ENCODE results near the gene OR6C3. TPM values are rescaled to one million over a fixed set of nuclear protein-coding genes. Genes with fewer than 3 reads are reported as not detected.
"Not testable (repeated sequence)": the region's sequence is repeated elsewhere in the genome, so short reads cannot be mapped to it uniquely, and the experiment has no call there.

The OR6C3 gene
- total and polyA plus RNA-seq, 2 experiments from 2014 or later, result not detected

- Histone ChIP-seq H3K27me3 (no peaks in the 10 kb centered on the region), H3K4me3 (no peak within 1 kb of the TSS), H3K4me2 (no peak within 1 kb of the TSS), H3K9me2 (replicated peaks; ENCODE audit: insufficient read depth) (no peaks in the 10 kb centered on the region), H3K9me3 (ENCODE audit: low read depth) (no peaks in the 10 kb centered on the region), H3K4me1 (ENCODE audit: insufficient read depth) (no peaks in the 10 kb centered on the region), H3K36me3 (replicated peaks; ENCODE audit: insufficient read depth, low read depth) (no peaks in the 10 kb centered on the region), H3K79me2 (no peaks in the 10 kb centered on the region), H2AFZ (no peak within 1 kb of the TSS), H3K27ac (no peak within 1 kb of the TSS), H4K20me1 (ENCODE audit: insufficient read depth, poor library complexity, severe bottlenecking) (no peaks in the 10 kb centered on the region)
- no peak for TF ChIP-seq EZH2 (IDR thresholded peaks at IDR 0.05; ENCODE audit: borderline replicate concordance)
- TF ChIP-seq CTCF (IDR thresholded peaks at IDR 0.05; ENCODE audit: poor library complexity), result no peak
- TF ChIP-seq EZH2phosphoT487 (IDR thresholded peaks at IDR 0.05; ENCODE audit: low read depth, severe bottlenecking, unreplicated experiment), result no peak
- no peak for DNase-seq (ENCODE audit: low spot score)
- 90% methylated on average over 2 of the region's 2 CpGs for WGBS (ENCODE audit: low lambda C conversion rate, missing lambda C conversion rate)
Observed at GRCh38 chr12:55314043-55314442, 16.5 kb upstream of the OR6C3 start, which contains the start of gene OR6C1. TSS of gene OR6C1 (plus strand) at chr12:55314343. CDS start at chr12:55320600, 6,257 bp downstream.

DNA sequence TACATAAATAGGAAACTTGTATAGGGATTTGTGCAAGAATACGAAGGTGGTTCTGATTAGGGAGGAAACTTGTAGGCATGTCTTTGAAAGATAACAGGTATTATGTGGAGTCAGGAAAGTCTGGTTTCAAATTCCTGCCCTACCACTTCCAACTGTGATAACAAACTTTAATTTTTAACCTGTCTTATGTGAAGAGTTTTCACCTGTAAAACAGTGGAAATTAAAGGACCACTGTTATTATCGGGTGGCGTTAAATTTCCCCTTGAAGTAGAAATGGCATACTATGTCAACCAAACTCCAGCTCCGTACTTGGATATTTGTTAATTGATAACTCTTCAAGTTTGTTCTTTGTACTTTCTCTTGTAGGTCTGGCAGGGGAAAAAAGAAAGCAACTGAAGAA lies 10.3 kb upstream of the OR6C3 start:
- no peaks in the 10 kb centered on the region for H3K79me2 ChIP-seq
- TF ChIP-seq CTCF (IDR thresholded peaks at IDR 0.05; ENCODE audit: poor library complexity) (no peak), EZH2phosphoT487 (IDR thresholded peaks at IDR 0.05; ENCODE audit: low read depth, severe bottlenecking, unreplicated experiment) (no peak), EZH2 (IDR thresholded peaks at IDR 0.05; ENCODE audit: borderline replicate concordance) (no peak)
- H3K36me3 ChIP-seq (replicated peaks; ENCODE audit: insufficient read depth, low read depth), result no peaks in the 10 kb centered on the region
- no peak overlapping the region for H2AFZ ChIP-seq
- no peaks in the 10 kb centered on the region for H3K9me3 ChIP-seq (ENCODE audit: low read depth)
- H4K20me1 ChIP-seq (ENCODE audit: insufficient read depth, poor library complexity, severe bottlenecking), result no peaks in the 10 kb centered on the region
- no peak for DNase-seq (ENCODE audit: low spot score)
- H3K27ac ChIP-seq, result no peak overlapping the region
- no peaks in the 10 kb centered on the region for H3K27me3 ChIP-seq
- H3K4me2 ChIP-seq, result peak overlapping the region; percentile 30
- H3K9me2 ChIP-seq (replicated peaks; ENCODE audit: insufficient read depth), result no peaks in the 10 kb centered on the region
- no peaks in the 10 kb centered on the region for H3K4me1 ChIP-seq (ENCODE audit: insufficient read depth)
- WGBS (ENCODE audit: low lambda C conversion rate, missing lambda C conversion rate), result 53% methylated on average over 4 of the region's 4 CpGs
- no peak overlapping the region for H3K4me3 ChIP-seq

DNA sequence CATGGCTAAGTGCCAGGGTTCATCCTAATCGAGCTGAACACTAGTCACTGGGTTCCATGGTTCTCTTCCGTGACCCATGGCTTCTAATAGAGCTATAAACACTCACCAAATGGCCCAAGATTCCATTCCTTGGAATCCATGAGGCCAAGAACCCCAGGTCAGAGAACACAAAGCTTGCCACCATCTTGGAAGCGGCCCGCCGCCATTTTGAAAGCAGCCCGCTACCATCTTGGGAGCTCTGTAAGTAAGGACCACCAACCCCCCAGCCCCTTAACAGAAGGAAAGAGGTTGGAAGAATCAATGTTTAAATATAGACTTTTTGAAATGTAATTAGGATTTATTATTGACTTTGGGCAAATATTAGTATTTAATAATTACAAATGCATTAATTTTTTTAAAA lies 4.7 kb upstream of the OR6C3 start:
- not testable (repeated sequence) for H3K9me3 ChIP-seq (ENCODE audit: low read depth); H3K27me3 ChIP-seq; H3K9me2 ChIP-seq (replicated peaks; ENCODE audit: insufficient read depth); H4K20me1 ChIP-seq (ENCODE audit: insufficient read depth, poor library complexity, severe bottlenecking); H3K79me2 ChIP-seq; H3K27ac ChIP-seq; H3K4me1 ChIP-seq (ENCODE audit: insufficient read depth); H2AFZ ChIP-seq; H3K4me3 ChIP-seq; H3K36me3 ChIP-seq (replicated peaks; ENCODE audit: insufficient read depth, low read depth); DNase-seq (ENCODE audit: low spot score); H3K4me2 ChIP-seq
- whole genome bisulfite sequencing (ENCODE audit: low lambda C conversion rate, missing lambda C conversion rate), result 95% methylated on average over 6 of the region's 6 CpGs

DNA sequence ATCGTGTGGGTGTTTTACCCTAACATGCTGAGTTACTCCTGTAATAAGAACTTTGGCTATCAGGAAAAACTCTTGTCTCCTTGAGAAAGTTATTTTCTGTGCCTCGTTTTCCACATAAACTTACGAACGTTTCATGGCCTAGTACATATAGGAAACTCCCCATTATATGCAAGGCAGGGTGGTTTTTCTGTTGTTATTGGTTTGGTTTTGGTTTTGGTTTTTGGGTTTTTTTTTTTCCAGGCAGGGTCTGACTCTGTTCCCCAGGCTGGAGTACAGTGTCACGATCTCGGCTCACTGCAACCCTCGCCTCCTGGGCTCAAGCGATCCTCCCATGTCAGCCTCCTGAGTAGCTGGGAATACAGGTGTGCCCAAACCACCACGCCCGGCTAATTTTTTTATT lies 5.5 kb downstream of the OR6C3 start:
- H4K20me1 ChIP-seq (ENCODE audit: insufficient read depth, poor library complexity, severe bottlenecking), result no peaks in the 10 kb centered on the region
- no peaks in the 10 kb centered on the region for H3K27me3 ChIP-seq
- DNase-seq (ENCODE audit: low spot score), result no peak
- H2AFZ ChIP-seq, result no peak overlapping the region
- H3K36me3 ChIP-seq (replicated peaks; ENCODE audit: insufficient read depth, low read depth), result no peaks in the 10 kb centered on the region
- no peaks in the 10 kb centered on the region for H3K79me2 ChIP-seq
- no peaks in the 10 kb centered on the region for H3K9me3 ChIP-seq (ENCODE audit: low read depth)
- no peak overlapping the region for H3K27ac ChIP-seq
- H3K4me2 ChIP-seq, result no peak overlapping the region
- 93% methylated on average over 10 of the region's 10 CpGs for WGBS (ENCODE audit: low lambda C conversion rate, missing lambda C conversion rate)
- no peak for TF ChIP-seq EZH2 (IDR thresholded peaks at IDR 0.05; ENCODE audit: borderline replicate concordance)
- no peak for TF ChIP-seq EZH2phosphoT487 (IDR thresholded peaks at IDR 0.05; ENCODE audit: low read depth, severe bottlenecking, unreplicated experiment)
- TF ChIP-seq CTCF (IDR thresholded peaks at IDR 0.05; ENCODE audit: poor library complexity), result no peak
- H3K9me2 ChIP-seq (replicated peaks; ENCODE audit: insufficient read depth), result no peaks in the 10 kb centered on the region
- H3K4me3 ChIP-seq, result no peak overlapping the region
- H3K4me1 ChIP-seq (ENCODE audit: insufficient read depth), result no peaks in the 10 kb centered on the region

DNA sequence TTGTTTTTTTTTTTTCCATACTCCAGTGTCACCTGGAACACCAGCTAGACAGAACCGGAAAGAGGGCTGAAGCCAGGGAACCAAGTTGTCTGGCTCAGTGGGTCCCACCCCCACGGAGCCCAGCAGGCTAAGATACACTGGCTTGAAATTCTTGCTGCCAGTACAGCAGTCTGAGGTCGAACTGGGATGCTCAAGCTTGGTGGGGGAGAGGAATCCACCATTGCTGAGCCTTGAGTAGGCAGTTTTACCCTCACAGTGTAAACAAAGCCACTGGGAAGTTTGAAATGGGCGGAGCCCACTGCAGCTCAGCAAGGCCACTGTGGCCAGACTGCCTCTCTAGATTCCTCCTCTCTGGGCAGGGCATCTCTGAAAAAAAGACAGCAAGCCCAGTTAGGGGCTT lies 24.8 kb downstream of the OR6C3 start:
- H3K4me3 ChIP-seq; H3K27ac ChIP-seq; H3K9me2 ChIP-seq (replicated peaks; ENCODE audit: insufficient read depth); H3K36me3 ChIP-seq (replicated peaks; ENCODE audit: insufficient read depth, low read depth); H3K4me1 ChIP-seq (ENCODE audit: insufficient read depth); H3K9me3 ChIP-seq (ENCODE audit: low read depth); H3K27me3 ChIP-seq; H3K4me2 ChIP-seq; H2AFZ ChIP-seq; H3K79me2 ChIP-seq; H4K20me1 ChIP-seq (ENCODE audit: insufficient read depth, poor library complexity, severe bottlenecking): not testable (repeated sequence)
- peak; percentile 49 for DNase-seq (ENCODE audit: low spot score)
- WGBS (ENCODE audit: low lambda C conversion rate, missing lambda C conversion rate), result 45% methylated on average over 4 of the region's 4 CpGs
